CD4-positive, alpha-beta T cell (primary cell): ENCODE measurements around the gene BLTP3B. TPM values are rescaled to one million over a fixed set of nuclear protein-coding genes. Genes with fewer than 3 reads are reported as not detected.

ENCODE experiments used
- ATAC-seq: fragments of 200-7000 bp; cut with Tn5 transposase; one replicate; pipeline ENCODE4 v1.10.0; 2022; ENCODE audit warnings: mild to moderate bottlenecking; ENCODE audit not compliant: poor library complexity
- CTCF ChIA-PET: fragments of 350-600 bp; sonication (Branson Sonifier 250); formaldehyde crosslinking; loops from one replicate; lab custom pipeline; 2021; ENCODE audit warnings: antibody characterized with exemption, inconsistent platforms; lab: Charles Lee
- POLR2A ChIA-PET: fragments of 350-600 bp; sonication (Branson Sonifier 250); formaldehyde crosslinking; loops from one replicate; lab custom pipeline; 2021; ENCODE audit warnings: antibody characterized with exemption, inconsistent platforms; lab: Charles Lee
- DNase-seq, 14 experiments: peaks; one replicate each; pipeline ENCODE4 v3.0.0-alpha.2; 2013 to 2020; ENCODE audit warnings: mixed read lengths in 2 of 14
- H3K27ac ChIP-seq, 2 donors: one replicate each; pipeline versions ENCODE4 v1.5.1 to v1.7.0; 2013; ENCODE audit warnings: low read length in 2 of 2, low read depth in 1 of 2, mild to moderate bottlenecking in 1 of 2
- H3K27me3 ChIP-seq, 2 experiments: 1 replicate in 1 of 2; 2 replicates in 1 of 2; pipeline versions ENCODE4 v1.6.1 to v1.7.0; 2013; ENCODE audit warnings: low read length in 2 of 2, control low read depth in 1 of 2, mild to moderate bottlenecking in 1 of 2, moderate library complexity in 1 of 2; ENCODE audit not compliant: insufficient read depth in 2 of 2, control insufficient read depth in 1 of 2
- H3K36me3 ChIP-seq: one replicate; pipeline ENCODE4 v1.6.1; 2013; ENCODE audit warnings: low read length, control low read depth; ENCODE audit not compliant: insufficient read depth
- H3K4me1 ChIP-seq: one replicate; pipeline ENCODE4 v1.6.1; 2013; ENCODE audit warnings: low read length, control low read depth; ENCODE audit not compliant: insufficient read depth
- H3K4me3 ChIP-seq: one replicate; pipeline ENCODE4 v1.5.1; 2013; ENCODE audit warnings: mild to moderate bottlenecking, low read length, moderate library complexity
- H3K9me3 ChIP-seq, 2 experiments: 1 replicate in 1 of 2; 2 replicates in 1 of 2; pipeline versions ENCODE4 v1.6.1 to v1.7.0; 2013; ENCODE audit warnings: low read length in 2 of 2, mild to moderate bottlenecking in 2 of 2, control low read depth in 1 of 2, moderate library complexity in 1 of 2; ENCODE audit not compliant: control insufficient read depth in 1 of 2, insufficient read depth in 1 of 2
- H3K27ac Mint-ChIP-seq: one replicate; pipeline ENCODE4 v1.8.0; 2020; ENCODE audit warnings: mixed read lengths
- H3K27me3 Mint-ChIP-seq: one replicate; pipeline ENCODE4 v1.8.0; 2021; ENCODE audit warnings: mixed read lengths
- H3K36me3 Mint-ChIP-seq: one replicate; pipeline ENCODE4 v1.8.0; 2021; ENCODE audit warnings: low read depth, mixed read lengths
- H3K4me1 Mint-ChIP-seq: one replicate; pipeline ENCODE4 v1.8.0; 2021; ENCODE audit warnings: low read depth, mixed read lengths
- H3K4me3 Mint-ChIP-seq: one replicate; pipeline ENCODE4 v1.8.0; 2020; ENCODE audit warnings: mild to moderate bottlenecking, mixed read lengths
- H3K9me3 Mint-ChIP-seq: one replicate; pipeline ENCODE4 v1.8.0; 2020; ENCODE audit warnings: mixed read lengths
- intact Hi-C, 2 experiments: fragments of 100-400 bp; cut with DNase I in 1 of 2; cut with micrococcal nuclease in 1 of 2; formaldehyde crosslinking; loops; one replicate each; pipeline versions ENCODE4 v1.15.1 to v1.9.0; 2023 to 2025; cut with DNase I, micrococcal nuclease
- total RNA-seq, 174 experiments: library from RNA in 2 of 174; stranded (reverse) in 2 of 174; gene quantifications; one replicate each; pipeline ENCODE4 v1.2.3 and lab custom pipeline; 2021 to 2026
- TF ChIP-seq, protein P1 (sequence below): fragments of 200-600 bp; IDR thresholded peaks from one replicate; pipeline ENCODE4 v1.8.0; 2022; ENCODE audit warnings: antibody characterized with exemption, mild to moderate bottlenecking

Gene BLTP3B
- total RNA-seq, 2 experiments from 2014 or later = 23.0 to 23.4 TPM

GRCh38 chr12:100163416-100164152 lies 20.9 kb upstream of the BLTP3B start:
- intact Hi-C loops = loop anchor here (2.0 to 5.0 kb wide), 3 partner anchors 21 to 37 kb away; partner anchors contain the start of genes ACTR6 (in 1 of the 2) and BLTP3B (in 1 of the 2)
- POLR2A ChIA-PET = interaction anchor here (1.0 to 3.5 kb wide), 4 partner anchors 9 to 103 kb away, joined by 4 to 16 read pairs (median 5); partner anchors contain the start of genes ACTR6, DEPDC4 and SCYL2
- H3K36me3 Mint-ChIP-seq = no peaks in the 10 kb centered on the region

DNA sequence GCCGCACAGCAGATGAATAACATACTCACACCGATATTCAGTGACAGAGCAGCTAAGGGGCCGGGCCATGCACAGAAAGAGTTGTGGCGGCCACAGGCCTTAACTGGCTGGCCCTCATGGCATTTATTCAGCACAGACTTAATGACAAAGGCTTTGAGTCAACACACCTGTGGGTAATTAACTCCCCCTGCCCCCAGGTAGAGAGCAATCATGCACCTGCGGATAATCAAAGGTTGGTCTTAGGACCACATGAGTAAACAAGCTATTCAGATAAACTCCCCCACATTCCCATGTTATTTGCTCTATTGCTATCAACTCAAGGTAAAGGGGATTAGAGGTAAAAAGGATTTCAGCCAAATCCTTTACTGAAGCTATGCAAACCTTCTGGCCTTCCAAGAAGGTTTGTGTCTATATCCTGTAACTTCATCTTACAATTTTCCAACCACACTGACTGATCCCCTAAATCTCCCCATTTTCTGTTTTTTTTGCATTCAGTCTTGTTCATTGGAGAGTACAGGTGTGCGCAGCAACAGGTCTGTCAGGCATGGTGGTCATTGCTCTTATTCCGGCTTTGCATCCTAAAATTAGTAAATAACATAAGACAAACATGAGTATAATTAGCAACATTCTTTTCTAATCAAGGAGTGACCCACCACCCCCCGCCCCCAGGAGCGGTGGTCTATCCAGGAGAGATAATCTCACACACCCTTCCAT lies 16.9 kb upstream of the BLTP3B start:
- Mint-ChIP-seq H3K4me3 (no peak overlapping the region), H3K27ac (no peak overlapping the region), H3K36me3 (no peaks in the 10 kb centered on the region), H3K9me3 (no peaks in the 10 kb centered on the region), H3K27me3 (no peaks in the 10 kb centered on the region), H3K4me1 (peaks cover 15% of the 10 kb centered on the region)
- DNase-seq = no peak
- intact Hi-C loops = loop anchor here in 1 of 2 experiments (5.0 to 10.0 kb wide), 2 partner anchors 38 to 395 kb away; no protein-coding TSS in a partner anchor
- no peak overlapping the region for H3K4me3 ChIP-seq
- H3K27ac ChIP-seq = no peak overlapping the region
- peaks cover 12% of the 10 kb centered on the region for H3K4me1 ChIP-seq
- TF ChIP-seq, protein P1, sequence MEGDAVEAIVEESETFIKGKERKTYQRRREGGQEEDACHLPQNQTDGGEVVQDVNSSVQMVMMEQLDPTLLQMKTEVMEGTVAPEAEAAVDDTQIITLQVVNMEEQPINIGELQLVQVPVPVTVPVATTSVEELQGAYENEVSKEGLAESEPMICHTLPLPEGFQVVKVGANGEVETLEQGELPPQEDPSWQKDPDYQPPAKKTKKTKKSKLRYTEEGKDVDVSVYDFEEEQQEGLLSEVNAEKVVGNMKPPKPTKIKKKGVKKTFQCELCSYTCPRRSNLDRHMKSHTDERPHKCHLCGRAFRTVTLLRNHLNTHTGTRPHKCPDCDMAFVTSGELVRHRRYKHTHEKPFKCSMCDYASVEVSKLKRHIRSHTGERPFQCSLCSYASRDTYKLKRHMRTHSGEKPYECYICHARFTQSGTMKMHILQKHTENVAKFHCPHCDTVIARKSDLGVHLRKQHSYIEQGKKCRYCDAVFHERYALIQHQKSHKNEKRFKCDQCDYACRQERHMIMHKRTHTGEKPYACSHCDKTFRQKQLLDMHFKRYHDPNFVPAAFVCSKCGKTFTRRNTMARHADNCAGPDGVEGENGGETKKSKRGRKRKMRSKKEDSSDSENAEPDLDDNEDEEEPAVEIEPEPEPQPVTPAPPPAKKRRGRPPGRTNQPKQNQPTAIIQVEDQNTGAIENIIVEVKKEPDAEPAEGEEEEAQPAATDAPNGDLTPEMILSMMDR = no peak
- no peaks in the 10 kb centered on the region for H3K36me3 ChIP-seq
- ChIA-PET POLR2A (no interaction called here), CTCF (no interaction called here)
- no peaks in the 10 kb centered on the region for H3K27me3 ChIP-seq
- H3K9me3 ChIP-seq = no peaks in the 10 kb centered on the region
- ATAC-seq = no peak

More at GRCh38 chr12:100163416-100164152, 20.9 kb upstream of the BLTP3B start:
- no peaks in the 10 kb centered on the region for H3K36me3 ChIP-seq
- no peak overlapping the region for H3K27ac Mint-ChIP-seq
- DNase-seq (peak; percentile 49 to 85 (median 64)), ATAC-seq (peak; percentile 100)
- TF ChIP-seq, protein P1 = no peak
- peaks cover 8% of the 10 kb centered on the region for H3K4me1 ChIP-seq
- CTCF ChIA-PET = interaction anchor here (1.2 to 2.4 kb wide), 3 partner anchors 8 to 37 kb away, joined by 3 to 18 read pairs (median 10); partner anchors contain the start of gene ACTR6
- no peak overlapping the region for H3K27ac ChIP-seq
- H3K4me1 Mint-ChIP-seq = peaks cover 12% of the 10 kb centered on the region
- no peaks in the 10 kb centered on the region for H3K9me3 Mint-ChIP-seq
- no peaks in the 10 kb centered on the region for H3K27me3 Mint-ChIP-seq
- no peaks in the 10 kb centered on the region for H3K9me3 ChIP-seq
- H3K27me3 ChIP-seq = no peaks in the 10 kb centered on the region
- peak overlapping the region; percentile 64 for H3K4me3 Mint-ChIP-seq
- H3K4me3 ChIP-seq = no peak overlapping the region

DNA sequence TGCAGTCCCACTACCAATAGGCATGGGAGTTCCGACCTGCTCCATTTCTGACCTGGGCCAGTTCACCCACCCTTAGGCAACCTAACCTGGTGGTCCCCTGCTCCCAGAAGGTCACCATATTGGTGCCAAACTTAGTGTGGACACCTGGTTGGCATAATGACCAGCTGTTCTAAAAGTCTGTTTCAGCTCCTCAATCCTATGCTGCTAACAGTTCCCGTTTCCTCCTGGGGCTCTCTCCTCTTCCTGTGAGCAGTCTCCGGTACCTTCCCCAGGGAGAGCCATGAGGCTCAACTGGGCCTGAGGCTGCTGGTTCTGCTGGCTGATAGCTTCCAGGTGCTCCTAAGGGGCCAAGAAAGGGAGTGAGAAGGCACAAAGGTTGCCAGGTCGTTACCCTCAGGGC lies 15.9 kb upstream of the BLTP3B start:
- H3K27me3 ChIP-seq = no peaks in the 10 kb centered on the region
- Mint-ChIP-seq H3K9me3 (no peaks in the 10 kb centered on the region), H3K36me3 (no peaks in the 10 kb centered on the region), H3K4me3 (no peak overlapping the region), H3K27me3 (no peaks in the 10 kb centered on the region), H3K27ac (no peak overlapping the region), H3K4me1 (peaks cover 7% of the 10 kb centered on the region)
- no peak overlapping the region for H3K27ac ChIP-seq
- ChIA-PET POLR2A (no interaction called here), CTCF (no interaction called here)
- H3K9me3 ChIP-seq = no peaks in the 10 kb centered on the region
- intact Hi-C loops = loop anchor here in 1 of 2 experiments (10.0 kb wide), 1 partner anchor 396 kb away; no protein-coding TSS in a partner anchor
- no peak for DNase-seq
- no peak overlapping the region for H3K4me3 ChIP-seq
- ATAC-seq = no peak
- H3K36me3 ChIP-seq = no peaks in the 10 kb centered on the region
- H3K4me1 ChIP-seq = peaks cover 8% of the 10 kb centered on the region
- TF ChIP-seq, protein P1 = no peak
